GM10248 (cell line): Measurements from ENCODE around the gene LDLRAD3.

Experiments
- CTCF ChIA-PET: fragments of 300-600 bp; sonication (Branson Sonifier 250); formaldehyde crosslinking; extraction: SDS; loops from one replicate; lab custom pipeline; 2021; ENCODE audit warnings: antibody characterized with exemption; lab: Yijun Ruan, JAX
- POLR2A ChIA-PET: fragments of 350-650 bp; sonication (Branson Sonifier 250); formaldehyde crosslinking; extraction: SDS; loops from one replicate; lab custom pipeline; 2020; ENCODE audit warnings: antibody characterized with exemption; lab: Yijun Ruan, JAX
- DNase-seq: peaks from one replicate; pipeline ENCODE4 v3.0.0; 2012; ENCODE audit errors: extremely low spot score
- TF ChIP-seq, protein P1 (sequence below): IDR thresholded peaks from 2 replicates; pipeline ENCODE4 v1.5.1; 2012; ENCODE audit warnings: mild to moderate bottlenecking, low read depth; ENCODE audit errors: extremely low read depth, missing control alignments, control extremely low read depth

The LDLRAD3 gene

DNA sequence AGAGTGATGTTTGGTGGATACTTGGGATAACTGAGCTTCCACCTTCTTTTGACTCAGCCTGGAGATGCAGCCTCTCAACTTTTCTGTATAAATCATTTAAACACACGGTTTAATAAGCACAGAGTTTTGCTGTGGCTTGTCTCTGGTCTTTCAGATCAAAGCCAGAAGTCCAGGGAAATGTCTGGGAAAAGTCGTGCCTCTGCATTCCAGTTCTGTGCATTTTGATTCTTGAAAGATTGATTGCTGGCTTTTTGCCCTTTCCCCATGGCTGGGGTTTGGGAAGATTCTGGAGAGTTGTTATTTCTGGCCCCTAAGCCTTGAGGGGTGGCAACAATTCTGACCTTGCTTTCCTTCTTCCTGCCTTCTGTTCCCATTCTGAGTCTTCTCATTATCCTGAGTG lies 191.2 kb downstream of the LDLRAD3 start:
- DNase-seq = no peak
- POLR2A ChIA-PET = no interaction called here
- TF ChIP-seq, protein P1, sequence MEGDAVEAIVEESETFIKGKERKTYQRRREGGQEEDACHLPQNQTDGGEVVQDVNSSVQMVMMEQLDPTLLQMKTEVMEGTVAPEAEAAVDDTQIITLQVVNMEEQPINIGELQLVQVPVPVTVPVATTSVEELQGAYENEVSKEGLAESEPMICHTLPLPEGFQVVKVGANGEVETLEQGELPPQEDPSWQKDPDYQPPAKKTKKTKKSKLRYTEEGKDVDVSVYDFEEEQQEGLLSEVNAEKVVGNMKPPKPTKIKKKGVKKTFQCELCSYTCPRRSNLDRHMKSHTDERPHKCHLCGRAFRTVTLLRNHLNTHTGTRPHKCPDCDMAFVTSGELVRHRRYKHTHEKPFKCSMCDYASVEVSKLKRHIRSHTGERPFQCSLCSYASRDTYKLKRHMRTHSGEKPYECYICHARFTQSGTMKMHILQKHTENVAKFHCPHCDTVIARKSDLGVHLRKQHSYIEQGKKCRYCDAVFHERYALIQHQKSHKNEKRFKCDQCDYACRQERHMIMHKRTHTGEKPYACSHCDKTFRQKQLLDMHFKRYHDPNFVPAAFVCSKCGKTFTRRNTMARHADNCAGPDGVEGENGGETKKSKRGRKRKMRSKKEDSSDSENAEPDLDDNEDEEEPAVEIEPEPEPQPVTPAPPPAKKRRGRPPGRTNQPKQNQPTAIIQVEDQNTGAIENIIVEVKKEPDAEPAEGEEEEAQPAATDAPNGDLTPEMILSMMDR = no peak
- CTCF ChIA-PET = no interaction called here

DNA sequence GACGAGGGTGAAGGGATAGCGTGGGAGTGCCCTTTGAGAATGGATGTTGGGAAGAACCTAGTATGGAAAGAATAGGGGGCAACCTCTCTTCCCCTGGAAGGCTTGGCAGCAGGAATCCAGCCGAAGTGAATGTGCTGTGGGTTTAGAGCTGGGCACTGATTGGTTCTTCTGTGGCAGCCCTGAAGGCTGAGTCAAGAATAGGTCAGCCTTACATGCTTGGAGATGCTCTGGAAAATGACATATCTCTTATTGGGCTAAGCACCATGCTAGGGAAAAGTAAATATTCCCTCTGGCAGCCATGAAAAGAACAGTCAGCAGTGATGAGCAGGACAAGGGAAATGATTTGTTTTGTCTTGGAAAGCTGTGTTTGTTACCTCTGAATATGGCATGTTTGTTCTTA lies 195.9 kb downstream of the LDLRAD3 start:
- DNase-seq = no peak
- TF ChIP-seq, protein P1 = no peak
- ChIA-PET POLR2A (no interaction called here), CTCF (interaction anchor here (1.3 kb wide), 1 partner anchor 18 kb away, joined by 3 read pairs; no protein-coding TSS in a partner anchor)

DNA sequence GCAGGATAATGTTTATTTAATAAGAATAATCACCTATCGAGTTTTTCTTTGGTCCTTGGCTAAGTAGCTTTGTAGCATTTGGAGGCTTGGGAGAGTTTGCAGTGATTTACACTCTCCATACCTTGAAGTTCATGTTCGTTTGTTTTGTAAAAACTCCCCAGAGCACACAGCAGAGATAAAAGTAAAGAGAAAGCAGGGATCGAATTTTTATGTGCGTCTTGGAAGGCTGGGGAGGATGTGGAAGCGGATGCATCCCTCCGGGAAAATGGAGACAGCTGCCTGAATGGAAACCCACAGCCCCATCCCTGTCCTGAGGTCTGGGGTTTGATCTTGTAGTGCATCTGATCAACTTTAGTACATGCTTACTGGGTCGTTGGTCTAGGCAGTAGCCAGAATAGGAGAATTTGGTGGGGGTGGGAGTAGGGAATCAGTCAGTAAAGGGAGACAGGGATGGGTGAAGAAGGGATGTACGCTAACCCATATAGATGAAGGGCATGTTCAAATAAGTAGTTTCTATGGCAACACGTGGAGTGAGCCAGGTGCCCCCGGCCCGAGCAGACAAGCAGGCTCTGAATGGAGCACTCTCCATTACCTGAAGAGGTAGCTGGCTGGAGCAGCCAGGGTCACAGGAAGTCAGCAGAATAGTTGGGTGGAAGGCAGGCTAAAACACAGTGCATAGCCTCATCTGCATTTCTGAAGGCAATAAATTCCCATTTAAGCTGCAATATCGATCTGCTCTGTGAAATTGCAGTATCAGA lies 197.5 kb downstream of the LDLRAD3 start:
- CTCF ChIA-PET = interaction anchor here (1.3 kb wide), 2 partner anchors 8 to 20 kb away, joined by 3 to 4 read pairs; no protein-coding TSS in a partner anchor
- TF ChIP-seq, protein P1 = no peak
- POLR2A ChIA-PET = no interaction called here
- DNase-seq = no peak

DNA sequence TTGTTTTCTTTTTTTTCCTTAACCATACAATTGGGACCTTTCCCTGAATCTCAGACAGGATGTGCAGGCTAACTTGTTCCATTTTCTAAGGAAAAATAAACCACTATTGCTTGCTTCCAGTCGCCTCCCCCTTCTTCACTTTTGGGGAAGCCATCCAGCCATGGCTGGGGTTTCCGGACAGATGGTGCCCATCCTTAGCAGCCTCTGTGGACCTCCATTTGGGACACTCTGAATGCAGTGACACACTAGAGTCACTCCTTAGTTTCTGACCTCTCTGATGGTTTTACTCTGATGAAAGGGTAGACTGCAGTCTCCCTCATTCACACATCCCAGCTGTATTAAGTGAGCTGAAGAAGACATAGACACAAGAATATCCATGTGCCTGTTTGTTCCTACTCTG lies 198.1 kb downstream of the LDLRAD3 start:
- POLR2A ChIA-PET = no interaction called here
- CTCF ChIA-PET = interaction anchor here (1.2 kb wide), 1 partner anchor 11 kb away, joined by 8 read pairs; no protein-coding TSS in a partner anchor
- no peak for DNase-seq
- TF ChIP-seq, protein P1 = no peak

DNA sequence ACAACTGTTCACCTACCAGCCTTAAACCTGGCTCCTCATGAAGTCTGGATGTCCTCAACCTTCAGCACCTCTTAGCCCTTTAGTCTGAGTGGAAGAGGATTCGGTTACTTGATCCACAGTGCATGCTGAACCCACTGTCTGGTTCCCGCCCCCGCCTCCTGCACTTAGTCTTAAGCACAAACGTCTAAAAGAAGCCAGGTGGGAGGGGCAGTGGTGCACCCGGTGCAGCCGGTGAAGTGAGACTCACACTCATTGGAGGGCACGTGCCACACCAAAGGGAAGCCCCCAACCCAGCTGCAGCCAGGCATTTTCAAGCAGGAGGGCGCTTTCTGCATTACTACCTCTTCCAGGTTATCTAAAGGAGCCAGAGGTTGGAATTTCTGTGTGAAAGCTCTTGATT lies 198.6 kb downstream of the LDLRAD3 start:
- CTCF ChIA-PET = interaction anchor here (1.2 kb wide), 1 partner anchor 11 kb away, joined by 8 read pairs; no protein-coding TSS in a partner anchor
- POLR2A ChIA-PET = no interaction called here
- TF ChIP-seq, protein P1 = no peak
- no peak for DNase-seq

DNA sequence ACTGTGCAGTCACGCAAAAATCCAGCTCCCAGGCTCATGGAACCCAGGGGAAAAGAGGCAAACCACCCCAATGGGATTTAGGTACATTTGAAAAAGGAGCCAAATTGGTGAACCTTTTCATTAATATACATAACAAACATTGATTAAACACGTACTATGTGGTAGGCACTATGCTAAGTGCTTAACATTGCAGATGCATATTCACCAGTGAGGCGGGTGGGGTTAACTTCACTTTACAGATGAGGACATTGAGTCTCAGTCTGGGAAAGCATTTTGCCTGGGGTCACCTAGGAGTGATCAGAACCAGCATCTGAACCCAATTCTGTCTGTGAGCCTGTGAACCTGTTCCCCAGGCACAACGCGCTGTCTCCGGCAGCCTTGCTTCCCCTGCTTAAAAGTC lies 199.0 kb downstream of the LDLRAD3 start:
- no peak for DNase-seq
- ChIA-PET CTCF (interaction anchor here (1.2 kb wide), 1 partner anchor 12 kb away, joined by 8 read pairs; no protein-coding TSS in a partner anchor), POLR2A (no interaction called here)
- TF ChIP-seq, protein P1 = no peak
